HepG2 (cell line): ENCODE measurements around the gene ESR2. TPM values are rescaled to one million over a fixed set of nuclear protein-coding genes. Genes with fewer than 3 reads are reported as not detected.

Source experiments
- ATAC-seq: fragments of 200-7000 bp; cut with Tn5 transposase; 3 replicates; pipeline ENCODE4 v1.9.1; 2020; ENCODE audit warnings: mild to moderate bottlenecking, moderate library complexity
- BruUV-seq: library from RNA; stranded (reverse); fragments of 400-500 nt; replicated peaks from 2 replicates; lab custom pipeline; 2021; lab: Mats Ljungman, UMichigan
- CTCF ChIA-PET: fragments of 300-600 bp; formaldehyde crosslinking; extraction: SDS; loops from one replicate; lab custom pipeline; 2021; ENCODE audit warnings: low total read pairs, inconsistent platforms, low intra/inter-chr PET ratio; lab: Yijun Ruan, JAX
- POLR2A ChIA-PET: fragments of 350-600 bp; sonication (Branson Sonifier 250); formaldehyde crosslinking; loops from one replicate; lab custom pipeline; 2020; ENCODE audit warnings: antibody characterized with exemption, inconsistent platforms; lab: Yijun Ruan, JAX
- DNase-seq: peaks from one replicate; pipeline ENCODE4 v3.0.0-alpha.2; 2015; ENCODE audit warnings: low spot score
- FAIRE-seq: peaks from 3 replicates; lab custom pipeline; 2011; peaks lifted over from hg19 to GRCh38; lab: Jason Lieb, UNC
- H2AFZ ChIP-seq: one replicate; pipeline ENCODE4 v1.6.1; 2011; ENCODE audit warnings: low read length, inconsistent platforms
- H3K27ac ChIP-seq: fragments of 300-600 bp; 3 replicates; pipeline ENCODE4 v1.8.0; 2011; ENCODE audit warnings: mixed run types, mild to moderate bottlenecking, mixed read lengths, low read length, inconsistent platforms; ENCODE audit not compliant: insufficient read depth; ENCODE audit errors: extremely low read length
- H3K27me3 ChIP-seq, 2 experiments: fragments of 200-600 bp in 1 of 2; 2 replicates in 1 of 2; 3 replicates in 1 of 2; pipeline versions ENCODE4 v1.6.0 to v1.8.0; 2011; ENCODE audit warnings: low read length in 2 of 2, mild to moderate bottlenecking in 2 of 2, moderate library complexity in 2 of 2, inconsistent platforms in 1 of 2; ENCODE audit not compliant: insufficient read depth in 2 of 2, control insufficient read depth in 1 of 2
- H3K36me3 ChIP-seq, 2 experiments: fragments of 200-600 bp in 1 of 2; replicated peaks in 1 of 2; 2 replicates in 1 of 2; 3 replicates in 1 of 2; pipeline versions ENCODE4 v1.5.1 to v1.8.0; 2011; ENCODE audit warnings: low read length in 2 of 2, inconsistent platforms in 1 of 2; ENCODE audit not compliant: insufficient read depth in 2 of 2, control insufficient read depth in 1 of 2
- H3K4me1 ChIP-seq: 2 replicates; pipeline ENCODE4 v1.5.1; 2012; ENCODE audit warnings: low read length, inconsistent platforms; ENCODE audit not compliant: insufficient read depth
- H3K4me2 ChIP-seq: 2 replicates; pipeline ENCODE4 v1.6.0; 2011; ENCODE audit warnings: low read depth, low read length, inconsistent platforms
- H3K4me3 ChIP-seq, 3 experiments: fragments of 200-600 bp in 1 of 3; sonication (generic), shearing (Covaris generic) in 1 of 3; replicated peaks in 1 of 3; 2 replicates each; pipeline ENCODE4 v1.5.1; 2011 to 2016; ENCODE audit warnings: low read length in 3 of 3, inconsistent platforms in 2 of 3, low read depth in 2 of 3, mild to moderate bottlenecking in 2 of 3, control low read depth in 1 of 3, mixed read lengths in 1 of 3; ENCODE audit not compliant: insufficient read depth in 1 of 3
- H3K79me2 ChIP-seq: one replicate; pipeline ENCODE4 v1.6.1; 2011; ENCODE audit warnings: low read length, inconsistent platforms; ENCODE audit not compliant: insufficient read depth
- H3K9ac ChIP-seq: 2 replicates; pipeline ENCODE4 v1.6.0; 2011; ENCODE audit warnings: mild to moderate bottlenecking, low read depth, low read length, inconsistent platforms; ENCODE audit not compliant: insufficient read depth
- H3K9me3 ChIP-seq: 2 replicates; pipeline ENCODE4 v1.5.1; 2012; ENCODE audit warnings: mild to moderate bottlenecking, low read length
- H4K20me1 ChIP-seq: 2 replicates; pipeline ENCODE4 v1.6.0; 2011; ENCODE audit warnings: inconsistent platforms, mild to moderate bottlenecking, low read length, moderate library complexity; ENCODE audit not compliant: insufficient read depth
- LBX2 ChIP-seq: sonication (generic); formaldehyde crosslinking; IDR thresholded peaks from 2 replicates; pipeline ENCODE4 v1.5.0; 2020; ENCODE audit warnings: missing genetic modification reagents, mild to moderate bottlenecking, borderline replicate concordance
- MBNL3 ChIP-seq: fragments of 250-450 bp; sonication (Bioruptor Pico); conservative IDR thresholded peaks from 2 replicates; pipeline ENCODE4 v1.8.0; 2022; ENCODE audit warnings: mild to moderate bottlenecking, inconsistent platforms
- NR2C2 ChIP-seq: sonication (generic); formaldehyde crosslinking; IDR thresholded peaks from 2 replicates; pipeline ENCODE4 v1.4.0; 2020; ENCODE audit warnings: missing genetic modification reagents, mild to moderate bottlenecking, moderate library complexity, borderline replicate concordance
- PCBP1 ChIP-seq: fragments of 200-400 bp; formaldehyde crosslinking; IDR thresholded peaks from 2 replicates; pipeline ENCODE4 v1.6.1; 2017; ENCODE audit warnings: mild to moderate bottlenecking, low read depth, low read length, borderline replicate concordance
- RNF2 ChIP-seq: fragments of 450-650 bp; conservative IDR thresholded peaks from 2 replicates; pipeline ENCODE4 v1.6.1; 2016; ENCODE audit warnings: low read depth
- USF2 ChIP-seq, 2 experiments: sonication (generic) in 1 of 2; formaldehyde crosslinking in 1 of 2; IDR thresholded peaks; 2 replicates each; pipeline versions ENCODE4 v1.5.1 to v1.6.1; 2011 to 2020; ENCODE audit warnings: borderline replicate concordance in 1 of 2, low read depth in 1 of 2, low read length in 1 of 2, mild to moderate bottlenecking in 1 of 2, missing genetic modification reagents in 1 of 2, moderate library complexity in 1 of 2
- YEATS2 ChIP-seq: sonication (generic); formaldehyde crosslinking; IDR thresholded peaks from 2 replicates; pipeline ENCODE4 v1.4.0; 2020; ENCODE audit warnings: missing genetic modification reagents, borderline replicate concordance
- ZBTB33 ChIP-seq: sonication (generic); formaldehyde crosslinking; IDR thresholded peaks from 2 replicates; pipeline ENCODE4 v1.4.0; 2020; ENCODE audit warnings: missing genetic modification reagents
- ZBTB44 ChIP-seq: sonication (generic); formaldehyde crosslinking; IDR thresholded peaks from 2 replicates; pipeline ENCODE4 v1.4.0; 2020; ENCODE audit warnings: missing genetic modification reagents
- ZNF34 ChIP-seq: sonication (generic); formaldehyde crosslinking; IDR thresholded peaks from 2 replicates; pipeline ENCODE4 v1.4.0; 2020; ENCODE audit warnings: mild to moderate bottlenecking, missing genetic modification reagents, borderline replicate concordance
- ZNF441 ChIP-seq: sonication (generic); formaldehyde crosslinking; IDR thresholded peaks from 2 replicates; pipeline ENCODE4 v1.7.0; 2021; ENCODE audit warnings: missing genetic modification reagents, borderline replicate concordance
- ZNF562 ChIP-seq: sonication (generic); formaldehyde crosslinking; IDR thresholded peaks from 2 replicates; pipeline ENCODE4 v1.8.0; 2022; ENCODE audit warnings: missing genetic modification reagents, borderline replicate concordance
- ZNF704 ChIP-seq: sonication (generic); formaldehyde crosslinking; IDR thresholded peaks from 2 replicates; pipeline ENCODE4 v1.8.1; 2023; ENCODE audit warnings: mild to moderate bottlenecking, inconsistent platforms, moderate library complexity, missing genetic modification reagents, borderline replicate concordance
- ZNF879 ChIP-seq: sonication (generic); formaldehyde crosslinking; IDR thresholded peaks from 2 replicates; pipeline ENCODE4 v1.8.1; 2023; ENCODE audit warnings: missing genetic modification reagents
- WGBS: methylation state at CpG from one replicate; pipeline ENCODE4 v1.1.6; 2017; ENCODE audit warnings: low lambda C conversion rate; 5-methylcytosine and 5-hydroxymethylcytosine counted together
- in situ Hi-C: cut with HindIII; loops from 2 replicates; pipeline ENCODE4 v1.10.0; 2017; ENCODE audit warnings: low pct_unique_long_range_greater_than_20kb; ENCODE audit not compliant: extremely low pct_ligation_motif_present
- intact Hi-C: fragments of 100-400 bp; cut with micrococcal nuclease; formaldehyde crosslinking; loops from one replicate; pipeline ENCODE4 v1.10.0; 2022; ENCODE audit not compliant: unreplicated experiment
- polyA plus RNA-seq, 8 experiments: library from polyadenylated mRNA; depleted of rRNA in 3 of 8; stranded (reverse) in 7 of 8; unstranded in 1 of 8; fragments of >200 nt; fragmentation: Illumina TruSeq in 4 of 8; extraction: Trizol in 4 of 8; gene quantifications; 2 replicates each; pipeline versions ENCODE4 v1.2.1 to v1.2.3, GENCODE V29; 2011 to 2016; ENCODE audit warnings: low read depth in 4 of 8, missing spikeins in 1 of 8, mixed read lengths in 1 of 8; ENCODE audit not compliant: insufficient read depth in 1 of 8
- total RNA-seq, 5 experiments: library from RNA; depleted of rRNA; stranded (reverse); fragments of >200 nt; fragmentation: Illumina TruSeq; extraction: Trizol; gene quantifications; 2 replicates each; pipeline ENCODE4 v1.2.3, GENCODE V29; 2016; ENCODE audit warnings: low read depth in 1 of 5

The ESR2 gene
- total and polyA plus RNA-seq, 2 of the 13 experiments (the other 11 are each of a cell fraction or from before 2014, with no cell fraction given): 0.01 to 0.04 TPM

GRCh38 chr14:64338616-64339316, 44.6 kb upstream of the ESR2 start:
- 1% methylated on average over 33 of the region's 49 CpGs for WGBS
- Histone ChIP-seq H3K4me3 (peak overlapping the region; percentile 44 to 87 (median 61); a peak in 5 of 6 replicates), H3K27me3 (no peaks in the 10 kb centered on the region), H4K20me1 (no peaks in the 10 kb centered on the region), H2AFZ (peak overlapping the region; percentile 75), H3K4me1 (peaks cover 18% of the 10 kb centered on the region), H3K36me3 (no peaks in the 10 kb centered on the region), H3K79me2 (no peaks in the 10 kb centered on the region), H3K9ac (peak overlapping the region; percentile 63), H3K9me3 (no peaks in the 10 kb centered on the region), H3K27ac (peak overlapping the region; percentile 57), H3K4me2 (peak overlapping the region; percentile 81)
- CTCF ChIA-PET: no interaction called here
- FAIRE-seq (peak; percentile 89), DNase-seq (peak; percentile 93), ATAC-seq (peak; percentile 92)
- POLR2A ChIA-PET: interaction anchor here (0.8 to 1.9 kb wide), 3 partner anchors 11 to 166 kb away, joined by 4 to 16 read pairs (median 4); partner anchors contain the start of genes MTHFD1 and ZBTB1
- intact Hi-C loops (no loop called here), in situ Hi-C loops (no loop called here)
- no TSS peak for BruUV-seq
- 0 out of 2 replicates have a peak, but pooled peaks have one; percentile 32 for TF ChIP-seq ZNF704 (CRISPR knock-in tag)
- no peak for TF ChIP-seq ZBTB44 (CRISPR knock-in tag)
- TF ChIP-seq ZNF879 (CRISPR knock-in tag): no peak
- no peak for TF ChIP-seq NR2C2 (CRISPR knock-in tag)
- TF ChIP-seq ZNF562 (CRISPR knock-in tag): no peak
- no peak for TF ChIP-seq USF2 (IDR thresholded peaks at IDR 0.05; ENCODE audit: low read depth, low read length)
- TF ChIP-seq USF2 (CRISPR knock-in tag; IDR thresholded peaks at IDR 0.05; ENCODE audit: borderline replicate concordance): no peak
- no peak for TF ChIP-seq LBX2 (CRISPR knock-in tag)
- TF ChIP-seq ZNF441 (CRISPR knock-in tag): peak; percentile 59; the same call in 1 of the 2 replicates
- peak; percentile 78 for TF ChIP-seq YEATS2 (CRISPR knock-in tag)
- 0 out of 2 replicates have a peak, but pooled peaks have one; percentile 42 for TF ChIP-seq ZNF34 (CRISPR knock-in tag)
- TF ChIP-seq PCBP1: no peak
- no peak for TF ChIP-seq MBNL3 (CRISPR knock-in tag)
- TF ChIP-seq RNF2: 0 out of 2 replicates have a peak, but pooled peaks have one; percentile 52
- no peak for TF ChIP-seq ZBTB33
